IMR-90 (cell line): ENCODE data around the gene NOM1. TPM values are rescaled to one million over a fixed set of nuclear protein-coding genes. Genes with fewer than 3 reads are reported as not detected.

Experiments
- ATAC-seq: fragments of 200-7000 bp; cut with Tn5 transposase; 2 replicates; pipeline ENCODE4 v1.9.1; 2020; ENCODE audit warnings: low read depth, mild to moderate bottlenecking, moderate library complexity
- BruUV-seq: library from RNA; stranded (reverse); fragments of 400-500 nt; replicated peaks from 2 replicates; lab custom pipeline; 2021; lab: Mats Ljungman, UMichigan
- CTCF ChIA-PET: fragments of 300-600 bp; formaldehyde crosslinking; extraction: SDS; loops from one replicate; lab custom pipeline; 2021; ENCODE audit warnings: antibody characterized with exemption; lab: Yijun Ruan, JAX
- POLR2A ChIA-PET: fragments of 300-600 bp; sonication (Branson Sonifier 250); formaldehyde crosslinking; loops from one replicate; lab custom pipeline; 2022; ENCODE audit warnings: antibody characterized with exemption; ENCODE audit not compliant: unreplicated experiment; lab: Charles Lee
- DNase-seq: peaks from one replicate; pipeline ENCODE4 v3.0.0; 2013
- H2AFZ ChIP-seq: replicated peaks from 2 replicates; pipeline ENCODE3; 2013; ENCODE audit warnings: low read length, mild to moderate bottlenecking; ENCODE audit not compliant: poor library complexity
- H2AK5ac ChIP-seq: 2 replicates; pipeline ENCODE4 v1.6.1; 2013; ENCODE audit warnings: low read depth, low read length, inconsistent platforms
- H2AK9ac ChIP-seq: replicated peaks from 2 replicates; pipeline ENCODE3; 2013; ENCODE audit warnings: mild to moderate bottlenecking, low read depth, low read length, moderate library complexity; ENCODE audit not compliant: poor library complexity
- H2BK120ac ChIP-seq: 2 replicates; pipeline ENCODE4 v1.6.1; 2013; ENCODE audit warnings: low read depth, low read length, inconsistent platforms
- H2BK15ac ChIP-seq: 3 replicates; pipeline ENCODE4 v1.6.1; 2013; ENCODE audit warnings: low read depth, low read length, inconsistent platforms
- H2BK20ac ChIP-seq: 2 replicates; pipeline ENCODE4 v1.6.1; 2013; ENCODE audit warnings: low read depth, mild to moderate bottlenecking, inconsistent platforms, low read length, moderate library complexity
- H2BK5ac ChIP-seq: 2 replicates; pipeline ENCODE4 v1.6.1; 2013; ENCODE audit warnings: mild to moderate bottlenecking, low read depth, low read length, inconsistent platforms; ENCODE audit not compliant: poor library complexity, severe bottlenecking
- H3K14ac ChIP-seq: replicated peaks from 2 replicates; pipeline ENCODE4 v1.6.1; 2013; ENCODE audit warnings: low read depth, low read length, inconsistent platforms
- H3K18ac ChIP-seq: 2 replicates; pipeline ENCODE4 v1.6.1; 2013; ENCODE audit warnings: low read depth, low read length, control low read depth
- H3K23ac ChIP-seq: 2 replicates; pipeline ENCODE4 v1.6.1; 2013; ENCODE audit warnings: low read depth, low read length, inconsistent platforms
- H3K27ac ChIP-seq: 2 replicates; pipeline ENCODE4 v1.5.1; 2013; ENCODE audit warnings: mild to moderate bottlenecking, control low read depth, low read length; ENCODE audit not compliant: insufficient read depth
- H3K27me3 ChIP-seq: 2 replicates; pipeline ENCODE4 v1.6.1; 2013; ENCODE audit warnings: low read length; ENCODE audit not compliant: control insufficient read depth, insufficient read depth
- H3K36me3 ChIP-seq: 2 replicates; pipeline ENCODE4 v1.6.1; 2013; ENCODE audit warnings: low read length, mixed read lengths; ENCODE audit not compliant: control insufficient read depth, insufficient read depth
- H3K4ac ChIP-seq: 2 replicates; pipeline ENCODE4 v1.6.1; 2013; ENCODE audit warnings: low read depth, low read length, inconsistent platforms
- H3K4me1 ChIP-seq: 2 replicates; pipeline ENCODE4 v1.6.1; 2013; ENCODE audit warnings: low read length, mixed read lengths; ENCODE audit not compliant: control insufficient read depth, insufficient read depth
- H3K4me2 ChIP-seq: 2 replicates; pipeline ENCODE4 v1.6.1; 2013; ENCODE audit warnings: low read depth, mild to moderate bottlenecking, control low read depth, low read length, moderate library complexity
- H3K4me3 ChIP-seq: 2 replicates; pipeline ENCODE4 v1.5.1; 2013; ENCODE audit warnings: low read depth, mild to moderate bottlenecking, control low read depth, low read length, moderate library complexity; ENCODE audit not compliant: insufficient read depth
- H3K56ac ChIP-seq: 2 replicates; pipeline ENCODE4 v1.6.1; 2013; ENCODE audit warnings: low read length, inconsistent platforms; ENCODE audit not compliant: insufficient read depth; ENCODE audit errors: extremely low read depth
- H3K79me1 ChIP-seq, 2 experiments: 2 replicates each; pipeline ENCODE4 v1.6.1; 2013; ENCODE audit warnings: low read length in 2 of 2, inconsistent platforms in 1 of 2, low read depth in 1 of 2
- H3K9ac ChIP-seq: 2 replicates; pipeline ENCODE4 v1.6.1; 2013; ENCODE audit warnings: low read depth, low read length, control low read depth
- H3K9me1 ChIP-seq: 2 replicates; pipeline ENCODE4 v1.6.1; 2013; ENCODE audit warnings: low read length, inconsistent platforms; ENCODE audit not compliant: insufficient read depth
- H3K9me3 ChIP-seq: 2 replicates; pipeline ENCODE4 v1.6.1; 2013; ENCODE audit warnings: low read length; ENCODE audit not compliant: control insufficient read depth, insufficient read depth
- H4K20me1 ChIP-seq: 2 replicates; pipeline ENCODE4 v1.6.1; 2013; ENCODE audit warnings: low read length, inconsistent platforms; ENCODE audit not compliant: insufficient read depth
- H4K5ac ChIP-seq: 2 replicates; pipeline ENCODE4 v1.6.1; 2013; ENCODE audit warnings: mild to moderate bottlenecking, low read depth, low read length, control low read depth
- H4K8ac ChIP-seq, 2 experiments: 2 replicates each; pipeline ENCODE4 v1.6.1; 2013; ENCODE audit warnings: low read depth in 2 of 2, low read length in 2 of 2, control low read depth in 1 of 2, inconsistent platforms in 1 of 2
- H4K91ac ChIP-seq: 2 replicates; pipeline ENCODE4 v1.6.1; 2013; ENCODE audit warnings: low read depth, low read length, inconsistent platforms; ENCODE audit not compliant: insufficient read depth
- BHLHE40 ChIP-seq: fragments of 150-350 bp; IDR thresholded peaks from 2 replicates; pipeline ENCODE4 v1.6.1; 2016; ENCODE audit warnings: mild to moderate bottlenecking, low read depth, low read length
- CEBPB ChIP-seq: IDR thresholded peaks from 2 replicates; pipeline ENCODE4 v1.6.1; 2012; ENCODE audit warnings: low read depth, low read length, improper control_type of control experiment
- CHD1 ChIP-seq: IDR thresholded peaks from 2 replicates; pipeline ENCODE4 v1.6.1; 2012; ENCODE audit warnings: low read depth, low read length, improper control_type of control experiment
- CTCF ChIP-seq: conservative IDR thresholded peaks from 2 replicates; pipeline ENCODE4 v1.5.1; 2012; ENCODE audit warnings: mild to moderate bottlenecking, low read depth, low read length, improper control_type of control experiment
- MAFK ChIP-seq: IDR thresholded peaks from 2 replicates; pipeline ENCODE4 v1.6.1; 2012; ENCODE audit warnings: low read depth, low read length, improper control_type of control experiment
- MAZ ChIP-seq: IDR thresholded peaks from 2 replicates; pipeline ENCODE4 v1.6.1; 2012; ENCODE audit warnings: low read depth, mild to moderate bottlenecking, low read length, improper control_type of control experiment, moderate library complexity, borderline replicate concordance
- NFE2L2 ChIP-seq: fragments of 150-350 bp; IDR thresholded peaks from 2 replicates; pipeline ENCODE4 v1.6.1; 2016; ENCODE audit warnings: low read depth, mild to moderate bottlenecking, low read length
- POLR2A ChIP-seq: IDR thresholded peaks from 2 replicates; pipeline ENCODE4 v1.6.1; 2012; ENCODE audit warnings: mild to moderate bottlenecking, low read depth, low read length
- RAD21 ChIP-seq: IDR thresholded peaks from 2 replicates; pipeline ENCODE4 v1.6.1; 2012; ENCODE audit warnings: low read length, improper control_type of control experiment
- RFX5 ChIP-seq: IDR thresholded peaks from 2 replicates; pipeline ENCODE4 v1.8.0; 2012; ENCODE audit warnings: low read depth, mild to moderate bottlenecking, low read length, moderate library complexity
- USF2 ChIP-seq: fragments of 150-350 bp; IDR thresholded peaks from 2 replicates; pipeline ENCODE4 v1.6.1; 2017; ENCODE audit warnings: mild to moderate bottlenecking, antibody characterized with exemption, low read length, low read depth
- WGBS, 2 experiments: methylation state at CpG; one replicate each; pipeline versions ENCODE4 v1.1.5 to v1.1.7; 2013; ENCODE audit warnings: missing lambda C conversion rate in 2 of 2; ENCODE audit not compliant: insufficient read length in 1 of 2; ENCODE audit errors: extremely low coverage in 2 of 2; 5-methylcytosine and 5-hydroxymethylcytosine counted together
- dilution Hi-C: fragments of 300-500 bp; cut with HindIII; formaldehyde crosslinking; loops from one replicate; pipeline ENCODE4 v1.14.3; 2018; ENCODE audit warnings: low sequenced_read_pairs; ENCODE audit not compliant: unreplicated experiment
- in situ Hi-C: fragments of 300-500 bp; cut with MboI; formaldehyde crosslinking; loops from 3 replicates; pipeline ENCODE4 v1.14.3; 2019; ENCODE audit warnings: low sequenced_read_pairs, inconsistent platforms, mixed read lengths
- intact Hi-C: fragments of 100-400 bp; cut with micrococcal nuclease; formaldehyde crosslinking; loops from 2 replicates; pipeline ENCODE4 v1.10.0; 2022
- polyA plus RNA-seq, 3 experiments: library from polyadenylated mRNA; depleted of rRNA; stranded (reverse); fragments of >200 nt; gene quantifications; 2 replicates each; pipeline ENCODE4 v1.2.3, GENCODE V29; 2012; ENCODE audit warnings: low replicate concordance in 1 of 3
- total RNA-seq: library from RNA; depleted of rRNA; stranded (reverse); fragments of >200 nt; gene quantifications from 2 replicates; pipeline ENCODE4 v1.2.3, GENCODE V29; 2012
- TF ChIP-seq, protein P1 (sequence below): fragments of 150-350 bp; IDR thresholded peaks from 2 replicates; pipeline ENCODE4 v1.6.1; 2016; ENCODE audit warnings: low read depth, mild to moderate bottlenecking, low read length, moderate library complexity, borderline replicate concordance

Gene NOM1
- total and polyA plus RNA-seq, 2 of the 4 experiments (the other 2 are of a cell fraction) = 15.3 to 15.4 TPM

DNA sequence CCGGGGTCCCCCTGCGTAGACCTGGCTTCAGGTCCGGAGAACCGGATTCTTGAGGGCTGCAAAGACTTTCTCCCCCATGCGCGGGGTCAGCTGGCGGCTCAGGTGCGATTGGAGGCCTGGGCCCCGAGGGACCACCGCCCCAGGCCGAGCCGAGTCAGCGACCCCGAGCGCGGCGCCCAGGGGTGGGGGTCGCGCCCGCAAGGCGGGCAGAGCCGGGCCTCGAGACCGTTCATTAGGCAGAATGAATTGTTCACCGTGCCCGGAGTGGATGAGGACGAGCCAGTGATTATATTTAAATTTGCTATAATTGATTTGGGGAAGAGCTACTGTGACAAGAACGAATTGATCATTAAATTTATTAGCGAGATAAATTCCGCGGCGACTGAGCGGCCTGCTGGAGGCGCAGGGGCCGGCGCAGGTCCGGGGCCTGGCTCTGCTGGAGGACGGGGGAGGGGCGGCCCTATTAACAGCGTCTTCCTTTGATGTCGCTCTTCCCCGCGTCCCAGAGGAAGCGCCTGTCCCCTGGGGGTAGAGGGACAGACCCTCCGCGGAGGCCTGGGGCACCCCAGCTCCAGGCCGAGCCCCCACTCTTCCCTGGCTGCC lies 53.4 kb downstream of the NOM1 start:
- no peaks in the 10 kb centered on the region for H3K36me3 ChIP-seq
- ATAC-seq = no peak
- no peak overlapping the region for H2AK5ac ChIP-seq
- no peak overlapping the region for H2AK9ac ChIP-seq
- no peak overlapping the region for H2BK5ac ChIP-seq
- no peak overlapping the region for H4K91ac ChIP-seq
- no peak overlapping the region for H2BK15ac ChIP-seq
- no peak overlapping the region for H3K4me3 ChIP-seq
- peaks cover 96% of the 10 kb centered on the region for H3K27me3 ChIP-seq
- no peak overlapping the region for H4K5ac ChIP-seq
- H3K9ac ChIP-seq = no peak overlapping the region
- H3K4me1 ChIP-seq = no peaks in the 10 kb centered on the region
- H3K9me1 ChIP-seq = no peaks in the 10 kb centered on the region
- POLR2A ChIA-PET = no interaction called here
- H4K20me1 ChIP-seq = no peaks in the 10 kb centered on the region; the same call in 1 of the 2 replicates
- no peak for DNase-seq
- H3K4me2 ChIP-seq = no peak overlapping the region
- no peak overlapping the region for H2AFZ ChIP-seq
- H2BK20ac ChIP-seq = no peak overlapping the region
- no peaks in the 10 kb centered on the region for H3K79me1 ChIP-seq
- dilution Hi-C loops (no loop called here), in situ Hi-C loops (no loop called here), intact Hi-C loops (no loop called here)
- H3K9me3 ChIP-seq = peaks cover 10% of the 10 kb centered on the region
- no peak overlapping the region for H3K27ac ChIP-seq
- H2BK120ac ChIP-seq = no peak overlapping the region
- H4K8ac ChIP-seq = no peak overlapping the region
- CTCF ChIA-PET = no interaction called here
- no peak overlapping the region for H3K23ac ChIP-seq
- no peak overlapping the region for H3K56ac ChIP-seq
- 6% methylated on average over 26 of the region's 47 CpGs; no CpG with 5 or more reads in 1 of the 2 experiments for WGBS, 2 experiments
- TF ChIP-seq, protein P1, sequence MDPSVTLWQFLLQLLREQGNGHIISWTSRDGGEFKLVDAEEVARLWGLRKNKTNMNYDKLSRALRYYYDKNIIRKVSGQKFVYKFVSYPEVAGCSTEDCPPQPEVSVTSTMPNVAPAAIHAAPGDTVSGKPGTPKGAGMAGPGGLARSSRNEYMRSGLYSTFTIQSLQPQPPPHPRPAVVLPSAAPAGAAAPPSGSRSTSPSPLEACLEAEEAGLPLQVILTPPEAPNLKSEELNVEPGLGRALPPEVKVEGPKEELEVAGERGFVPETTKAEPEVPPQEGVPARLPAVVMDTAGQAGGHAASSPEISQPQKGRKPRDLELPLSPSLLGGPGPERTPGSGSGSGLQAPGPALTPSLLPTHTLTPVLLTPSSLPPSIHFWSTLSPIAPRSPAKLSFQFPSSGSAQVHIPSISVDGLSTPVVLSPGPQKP = no peak
- TF ChIP-seq MAFK = no peak
- TF ChIP-seq MAZ = no peak
- no peak for TF ChIP-seq USF2
- no peak for TF ChIP-seq CTCF
- no peak for TF ChIP-seq NFE2L2
- no peak for TF ChIP-seq RFX5
- no peak for TF ChIP-seq POLR2A
- no peak for TF ChIP-seq BHLHE40
- TF ChIP-seq CEBPB = no peak
- no peak for TF ChIP-seq RAD21
- no peak for TF ChIP-seq CHD1
- H3K14ac ChIP-seq = no peak overlapping the region
- BruUV-seq = no TSS peak
- no peak overlapping the region for H3K4ac ChIP-seq
- no peak overlapping the region for H3K18ac ChIP-seq
